HUES6 (cell line): ENCODE data around the gene ABCC12.

Experiments used
- H3K27ac ChIP-seq: 2 replicates; pipeline ENCODE4 v1.7.0; 2013; ENCODE audit warnings: low read depth, mild to moderate bottlenecking, low read length, inconsistent platforms
- H3K27me3 ChIP-seq: 2 replicates; pipeline ENCODE4 v1.6.1; 2013; ENCODE audit warnings: low read length; ENCODE audit not compliant: control insufficient read depth, insufficient read depth
- H3K36me3 ChIP-seq: 2 replicates; pipeline ENCODE4 v1.6.1; 2013; ENCODE audit warnings: low read length; ENCODE audit not compliant: control insufficient read depth, insufficient read depth
- H3K4me1 ChIP-seq: 2 replicates; pipeline ENCODE4 v1.6.1; 2013; ENCODE audit warnings: low read length; ENCODE audit not compliant: control insufficient read depth, insufficient read depth
- H3K4me3 ChIP-seq: 2 replicates; pipeline ENCODE4 v1.5.1; 2013; ENCODE audit warnings: low read depth, low read length
- H3K9ac ChIP-seq: one replicate; pipeline ENCODE4 v1.6.1; 2013; ENCODE audit warnings: mild to moderate bottlenecking, low read length
- H3K9me3 ChIP-seq: 2 replicates; pipeline ENCODE4 v1.6.1; 2013; ENCODE audit warnings: low read depth, low read length; ENCODE audit not compliant: control insufficient read depth, insufficient read depth

ABCC12 gene

DNA sequence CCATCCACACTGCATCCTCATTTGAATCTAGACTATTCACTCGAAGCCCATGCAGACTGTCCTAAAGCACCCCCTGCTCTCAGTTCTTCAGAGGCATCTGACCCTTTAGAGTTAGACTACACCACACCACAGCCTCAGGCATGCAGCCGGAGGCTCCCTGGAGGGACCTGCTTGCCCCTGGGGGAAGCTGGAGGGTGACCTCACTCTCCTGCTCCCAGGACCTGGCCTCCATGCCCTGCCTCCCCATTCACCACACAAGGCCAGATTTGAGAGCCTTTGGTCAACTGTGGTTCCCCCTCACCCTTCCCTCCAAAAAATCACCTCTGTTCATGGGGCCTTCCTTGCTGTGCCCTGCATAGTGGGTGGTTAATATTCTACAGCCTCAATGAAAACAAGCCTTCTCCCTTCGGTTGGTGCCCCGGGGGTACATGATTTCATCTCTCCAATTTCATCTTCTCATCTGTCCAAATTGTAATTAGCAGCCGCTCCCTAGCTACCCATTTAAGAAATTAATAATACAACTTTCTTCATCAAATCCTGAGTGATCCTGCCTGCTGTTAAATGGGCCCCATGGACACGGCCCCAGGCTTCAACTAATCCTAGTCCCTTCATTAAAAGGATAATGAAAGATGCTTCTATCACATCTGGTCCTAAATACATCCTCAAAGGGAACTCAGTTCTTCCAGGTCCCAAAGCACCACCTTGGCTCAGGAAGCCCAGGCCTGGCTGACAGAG, 24.4 kb downstream of the ABCC12 start:
- no peak overlapping the region for H3K4me3 ChIP-seq
- peaks cover 4% of the 10 kb centered on the region; the same call in 1 of the 2 replicates for H3K4me1 ChIP-seq
- H3K9ac ChIP-seq: no peak overlapping the region

GRCh38 chr16:48129926-48130325, 25.9 kb downstream of the ABCC12 start:
- Histone ChIP-seq H3K27me3 (no peaks in the 10 kb centered on the region), H3K4me1 (peaks cover 4% of the 10 kb centered on the region; the same call in 1 of the 2 replicates), H3K4me3 (no peak overlapping the region), H3K36me3 (no peaks in the 10 kb centered on the region), H3K27ac (no peak overlapping the region), H3K9me3 (no peaks in the 10 kb centered on the region), H3K9ac (no peak overlapping the region)

More for the DNA sequence above, 24.4 kb downstream of the ABCC12 start:
- Histone ChIP-seq H3K27ac (no peak overlapping the region), H3K9me3 (no peaks in the 10 kb centered on the region), H3K36me3 (no peaks in the 10 kb centered on the region), H3K27me3 (no peaks in the 10 kb centered on the region)

DNA sequence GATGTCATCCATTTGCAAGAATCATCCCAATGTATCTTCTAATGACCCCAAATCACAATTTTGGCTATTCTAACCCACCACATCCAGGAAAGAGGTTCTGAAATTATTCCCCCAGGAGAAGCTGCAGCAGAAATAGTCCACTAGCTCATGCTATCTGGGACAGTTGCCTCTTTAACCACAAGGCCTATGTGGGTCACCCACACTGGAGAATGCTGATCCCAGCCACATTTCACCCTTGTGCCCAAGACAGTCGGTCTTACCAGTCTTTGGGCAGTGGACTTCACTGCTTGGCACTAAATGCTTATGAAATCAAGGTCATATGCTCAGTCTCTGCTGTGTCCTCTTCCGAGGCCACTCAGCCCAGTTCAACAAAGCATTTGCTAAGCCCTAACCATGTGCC, 27.0 kb downstream of the ABCC12 start:
- no peak overlapping the region for H3K4me3 ChIP-seq
- no peaks in the 10 kb centered on the region for H3K36me3 ChIP-seq
- H3K4me1 ChIP-seq: peaks cover 7% of the 10 kb centered on the region; the same call in 1 of the 2 replicates
- no peak overlapping the region for H3K27ac ChIP-seq
- H3K9me3 ChIP-seq: no peaks in the 10 kb centered on the region
- H3K9ac ChIP-seq: no peak overlapping the region
- H3K27me3 ChIP-seq: no peaks in the 10 kb centered on the region

GRCh38 chr16:48126801-48127644, 28.8 kb downstream of the ABCC12 start:
- Histone ChIP-seq H3K27ac (no peak overlapping the region), H3K36me3 (no peaks in the 10 kb centered on the region), H3K4me1 (peaks cover 7% of the 10 kb centered on the region; the same call in 1 of the 2 replicates), H3K9me3 (no peaks in the 10 kb centered on the region), H3K4me3 (no peak overlapping the region), H3K9ac (no peak overlapping the region), H3K27me3 (no peaks in the 10 kb centered on the region)

GRCh38 chr16:48125888-48126287, 29.9 kb downstream of the ABCC12 start:
- no peak overlapping the region for H3K27ac ChIP-seq

DNA sequence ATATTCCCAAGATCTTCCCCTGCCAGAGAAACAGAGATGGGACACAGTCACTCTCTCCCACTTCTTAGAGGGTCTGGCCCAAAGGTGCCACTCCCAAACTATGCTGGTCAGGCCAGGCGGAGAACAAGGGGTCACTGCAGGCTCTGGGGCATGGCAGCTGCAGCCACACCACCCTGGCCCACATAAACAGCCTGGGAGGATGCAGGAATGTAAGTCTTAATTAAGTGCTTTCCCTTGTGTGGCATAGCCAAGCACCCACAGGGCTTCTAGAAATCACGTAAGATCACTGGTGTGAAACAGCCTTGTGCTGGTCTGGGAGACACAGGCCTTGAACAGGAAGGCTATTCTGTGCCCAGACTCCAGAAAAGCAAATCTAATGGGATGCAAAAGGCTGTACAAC, 31.5 kb downstream of the ABCC12 start:
- H3K27ac ChIP-seq: no peak overlapping the region
- no peaks in the 10 kb centered on the region for H3K9me3 ChIP-seq
- no peaks in the 10 kb centered on the region for H3K36me3 ChIP-seq
- no peak overlapping the region for H3K9ac ChIP-seq
- H3K27me3 ChIP-seq: no peaks in the 10 kb centered on the region
- peaks cover 7% of the 10 kb centered on the region; the same call in 1 of the 2 replicates for H3K4me1 ChIP-seq
- H3K4me3 ChIP-seq: no peak overlapping the region

More at GRCh38 chr16:48125888-48126287, 29.9 kb downstream of the ABCC12 start:
- H3K4me3 ChIP-seq: no peak overlapping the region
- no peaks in the 10 kb centered on the region for H3K9me3 ChIP-seq
- H3K27me3 ChIP-seq: no peaks in the 10 kb centered on the region
- no peaks in the 10 kb centered on the region for H3K36me3 ChIP-seq
- H3K4me1 ChIP-seq: peaks cover 7% of the 10 kb centered on the region; the same call in 1 of the 2 replicates
- H3K9ac ChIP-seq: no peak overlapping the region

- Histone ChIP-seq H3K27ac (no peak overlapping the region), H3K4me3 (no peak overlapping the region), H3K9ac (no peak overlapping the region), H3K9me3 (no peaks in the 10 kb centered on the region), H3K4me1 (peaks cover 7% of the 10 kb centered on the region; the same call in 1 of the 2 replicates), H3K27me3 (no peaks in the 10 kb centered on the region), H3K36me3 (no peaks in the 10 kb centered on the region)
Measured at GRCh38 chr16:48123104-48123788, 32.5 kb downstream of the ABCC12 start.

- no peak overlapping the region for H3K9ac ChIP-seq
- no peaks in the 10 kb centered on the region for H3K9me3 ChIP-seq
- H3K27ac ChIP-seq: no peak overlapping the region
- H3K27me3 ChIP-seq: no peaks in the 10 kb centered on the region
- H3K4me1 ChIP-seq: peaks cover 6% of the 10 kb centered on the region; the same call in 1 of the 2 replicates
- H3K36me3 ChIP-seq: no peaks in the 10 kb centered on the region
- no peak overlapping the region for H3K4me3 ChIP-seq
Measured at GRCh38 chr16:48121276-48121675, 34.5 kb downstream of the ABCC12 start.

- H3K9me3 ChIP-seq: no peaks in the 10 kb centered on the region
- H3K27ac ChIP-seq: no peak overlapping the region
- no peaks in the 10 kb centered on the region for H3K36me3 ChIP-seq
- peaks cover 3% of the 10 kb centered on the region; the same call in 1 of the 2 replicates for H3K4me1 ChIP-seq
- no peaks in the 10 kb centered on the region for H3K27me3 ChIP-seq
- no peak overlapping the region for H3K4me3 ChIP-seq
- no peak overlapping the region for H3K9ac ChIP-seq
Measured at GRCh38 chr16:48118841-48119240, 37.0 kb downstream of the ABCC12 start.

GRCh38 chr16:48117217-48118105, 38.3 kb downstream of the ABCC12 start:
- Histone ChIP-seq H3K27ac (no peak overlapping the region), H3K4me3 (no peak overlapping the region), H3K9me3 (no peaks in the 10 kb centered on the region), H3K4me1 (peaks cover 3% of the 10 kb centered on the region; the same call in 1 of the 2 replicates), H3K36me3 (no peaks in the 10 kb centered on the region), H3K27me3 (no peaks in the 10 kb centered on the region), H3K9ac (no peak overlapping the region)
